ENCODE measurements around the gene MAP3K15.

DNA sequence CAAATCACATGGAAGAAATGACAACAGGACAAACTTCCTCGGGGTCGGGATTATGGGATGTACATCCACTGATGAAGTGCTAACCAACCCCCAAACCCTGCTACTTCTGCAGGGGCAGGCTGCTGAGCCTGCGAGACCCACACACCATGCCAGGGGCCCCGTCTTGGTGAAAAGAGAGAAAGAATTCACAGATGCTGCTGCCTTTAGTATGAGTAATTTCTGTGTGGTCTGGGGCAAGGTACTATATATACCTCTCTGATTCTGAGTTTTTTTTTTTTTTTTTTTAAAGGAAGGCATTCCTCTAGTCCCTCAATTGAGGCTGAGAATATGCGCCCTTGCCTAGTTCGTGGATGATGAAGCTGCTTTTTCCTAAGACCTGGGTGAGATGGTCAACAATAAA is 146.7 kb downstream of the MAP3K15 start:
- TF ChIP-seq, protein P1, sequence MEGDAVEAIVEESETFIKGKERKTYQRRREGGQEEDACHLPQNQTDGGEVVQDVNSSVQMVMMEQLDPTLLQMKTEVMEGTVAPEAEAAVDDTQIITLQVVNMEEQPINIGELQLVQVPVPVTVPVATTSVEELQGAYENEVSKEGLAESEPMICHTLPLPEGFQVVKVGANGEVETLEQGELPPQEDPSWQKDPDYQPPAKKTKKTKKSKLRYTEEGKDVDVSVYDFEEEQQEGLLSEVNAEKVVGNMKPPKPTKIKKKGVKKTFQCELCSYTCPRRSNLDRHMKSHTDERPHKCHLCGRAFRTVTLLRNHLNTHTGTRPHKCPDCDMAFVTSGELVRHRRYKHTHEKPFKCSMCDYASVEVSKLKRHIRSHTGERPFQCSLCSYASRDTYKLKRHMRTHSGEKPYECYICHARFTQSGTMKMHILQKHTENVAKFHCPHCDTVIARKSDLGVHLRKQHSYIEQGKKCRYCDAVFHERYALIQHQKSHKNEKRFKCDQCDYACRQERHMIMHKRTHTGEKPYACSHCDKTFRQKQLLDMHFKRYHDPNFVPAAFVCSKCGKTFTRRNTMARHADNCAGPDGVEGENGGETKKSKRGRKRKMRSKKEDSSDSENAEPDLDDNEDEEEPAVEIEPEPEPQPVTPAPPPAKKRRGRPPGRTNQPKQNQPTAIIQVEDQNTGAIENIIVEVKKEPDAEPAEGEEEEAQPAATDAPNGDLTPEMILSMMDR (IDR thresholded peaks at IDR 0.05) = no peak
- TF ChIP-seq ZFX (IDR thresholded peaks at IDR 0.05; ENCODE audit: borderline replicate concordance) = no peak
